Liver (tissue), 3 donors: ENCODE data around the gene HS1BP3.

Experiments used
- FOXA1 ChIP-seq: IDR thresholded peaks from 2 replicates; pipeline ENCODE4 v1.6.1; 2016; ENCODE audit warnings: antibody characterized with exemption
- HNF4G ChIP-seq: IDR thresholded peaks from 2 replicates; pipeline ENCODE4 v1.6.1; 2016; ENCODE audit warnings: antibody characterized with exemption
- JUND ChIP-seq, 2 donors: IDR thresholded peaks; 2 replicates each; pipeline ENCODE4 v1.6.1; 2016; ENCODE audit warnings: antibody characterized with exemption in 2 of 2
- REST ChIP-seq: IDR thresholded peaks from 2 replicates; pipeline ENCODE4 v1.6.1; 2016; ENCODE audit warnings: antibody characterized with exemption, mild to moderate bottlenecking
- TAF1 ChIP-seq: conservative IDR thresholded peaks from 2 replicates; pipeline ENCODE4 v1.6.1; 2016; ENCODE audit warnings: antibody characterized with exemption, mild to moderate bottlenecking
- TF ChIP-seq, protein P1 (sequence below): fragments of 150-350 bp; IDR thresholded peaks from 2 replicates; pipeline ENCODE4 v1.5.1; 2017; ENCODE audit warnings: improper control_type of control experiment, low read depth, low read length; ENCODE audit not compliant: missing input control
- donor health status: healthy.
- donor health status: healthy.

GRCh38 chr2:20607446-20607845, 43.5 kb downstream of the HS1BP3 start:
- TF ChIP-seq REST (no peak), TAF1 (no peak), JUND (IDR thresholded peaks at IDR 0.05) (no peak), HNF4G (no peak), FOXA1 (no peak)
- TF ChIP-seq, protein P1, sequence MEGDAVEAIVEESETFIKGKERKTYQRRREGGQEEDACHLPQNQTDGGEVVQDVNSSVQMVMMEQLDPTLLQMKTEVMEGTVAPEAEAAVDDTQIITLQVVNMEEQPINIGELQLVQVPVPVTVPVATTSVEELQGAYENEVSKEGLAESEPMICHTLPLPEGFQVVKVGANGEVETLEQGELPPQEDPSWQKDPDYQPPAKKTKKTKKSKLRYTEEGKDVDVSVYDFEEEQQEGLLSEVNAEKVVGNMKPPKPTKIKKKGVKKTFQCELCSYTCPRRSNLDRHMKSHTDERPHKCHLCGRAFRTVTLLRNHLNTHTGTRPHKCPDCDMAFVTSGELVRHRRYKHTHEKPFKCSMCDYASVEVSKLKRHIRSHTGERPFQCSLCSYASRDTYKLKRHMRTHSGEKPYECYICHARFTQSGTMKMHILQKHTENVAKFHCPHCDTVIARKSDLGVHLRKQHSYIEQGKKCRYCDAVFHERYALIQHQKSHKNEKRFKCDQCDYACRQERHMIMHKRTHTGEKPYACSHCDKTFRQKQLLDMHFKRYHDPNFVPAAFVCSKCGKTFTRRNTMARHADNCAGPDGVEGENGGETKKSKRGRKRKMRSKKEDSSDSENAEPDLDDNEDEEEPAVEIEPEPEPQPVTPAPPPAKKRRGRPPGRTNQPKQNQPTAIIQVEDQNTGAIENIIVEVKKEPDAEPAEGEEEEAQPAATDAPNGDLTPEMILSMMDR = no peak
